HL-60/S4 treated with phorbol 12-myristate 13-acetate at 8.2 ng/mL for 4 days and 3 days (cell line): ENCODE measurements around the gene CDC42EP5.

Experiments used
- in situ Hi-C: fragments of 300-500 bp; cut with MboI; formaldehyde crosslinking; loops from 2 replicates; pipeline ENCODE4 v1.15.0; 2022; ENCODE audit warnings: low sequenced_read_pairs

Gene CDC42EP5

DNA sequence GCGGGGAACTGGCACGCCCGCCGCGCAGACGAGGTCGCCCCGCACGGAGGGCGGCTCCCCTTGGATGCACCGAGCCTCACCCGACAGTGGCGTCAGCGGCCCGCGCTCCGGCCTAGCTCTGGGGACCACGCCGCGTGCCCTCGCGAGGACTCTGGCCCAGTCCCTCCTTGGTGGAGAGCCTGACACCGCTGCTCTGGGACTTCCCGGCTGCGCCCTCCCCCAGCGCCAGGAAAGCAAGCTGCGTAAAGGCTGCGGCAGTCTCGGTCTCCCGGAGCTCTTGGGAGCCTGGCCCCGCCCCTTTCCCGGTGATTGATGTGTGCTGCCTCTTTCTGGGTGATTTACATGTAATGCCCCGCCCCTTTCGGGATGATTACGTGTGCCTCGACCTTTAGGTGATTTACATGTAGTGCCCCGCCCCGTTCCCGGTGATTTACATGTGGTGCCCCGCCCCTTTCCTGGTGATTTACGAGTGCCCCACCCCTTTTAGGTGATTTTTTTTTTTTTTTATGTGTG is 9.5 kb downstream of the CDC42EP5 start, which contains the start of gene LENG9:
Gene LENG9 (minus strand): TSS at position 248 of the 513 bp plus-strand sequence. CDS start 252 bp downstream, outside the sequence.
- in situ Hi-C loops, result no loop called here

DNA sequence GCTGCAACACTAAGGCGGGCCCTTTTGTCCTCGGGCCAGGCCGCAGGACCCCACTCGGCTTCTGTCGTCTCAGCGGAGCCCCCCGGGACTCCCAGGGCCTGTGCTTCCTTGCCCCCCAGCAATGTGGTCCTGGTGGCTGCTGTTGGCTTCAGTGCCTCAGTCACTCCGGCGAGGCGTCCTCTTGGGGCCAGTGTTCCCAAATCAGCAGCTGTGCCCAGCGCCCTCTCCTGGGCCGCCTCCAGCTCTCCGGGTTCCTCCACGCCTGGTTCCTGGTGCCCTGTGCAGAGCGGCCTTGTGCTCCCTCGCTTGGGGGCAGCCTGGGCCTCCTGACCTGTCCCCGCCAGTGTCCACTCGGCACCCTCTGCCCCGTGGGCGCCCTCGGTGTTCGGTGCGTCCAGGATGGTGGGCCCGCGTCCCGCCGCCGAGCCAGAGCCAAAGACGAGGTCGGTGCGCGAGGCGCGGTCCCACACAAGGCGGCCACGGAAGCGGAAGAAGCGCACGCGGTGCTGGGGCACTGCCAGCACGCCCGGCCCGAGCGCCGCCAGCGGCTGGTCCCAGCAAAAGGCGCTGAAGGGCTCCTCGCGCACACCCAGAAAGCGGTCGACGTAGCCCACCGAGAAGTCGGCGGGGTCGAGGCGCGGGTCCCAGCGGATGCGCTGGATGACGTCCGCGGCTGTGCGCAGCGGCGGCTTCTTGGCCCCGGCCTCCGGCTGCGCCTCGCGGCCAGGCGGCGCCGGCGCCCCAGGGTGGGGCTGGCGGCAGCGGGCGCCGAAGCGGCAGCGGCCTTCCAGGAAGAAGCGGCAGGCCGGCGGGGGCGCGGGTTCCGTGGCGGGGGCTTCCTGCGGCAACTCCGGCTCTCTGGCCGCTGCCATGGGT is 10.2 kb downstream of the CDC42EP5 start:
- in situ Hi-C loops, result no loop called here

DNA sequence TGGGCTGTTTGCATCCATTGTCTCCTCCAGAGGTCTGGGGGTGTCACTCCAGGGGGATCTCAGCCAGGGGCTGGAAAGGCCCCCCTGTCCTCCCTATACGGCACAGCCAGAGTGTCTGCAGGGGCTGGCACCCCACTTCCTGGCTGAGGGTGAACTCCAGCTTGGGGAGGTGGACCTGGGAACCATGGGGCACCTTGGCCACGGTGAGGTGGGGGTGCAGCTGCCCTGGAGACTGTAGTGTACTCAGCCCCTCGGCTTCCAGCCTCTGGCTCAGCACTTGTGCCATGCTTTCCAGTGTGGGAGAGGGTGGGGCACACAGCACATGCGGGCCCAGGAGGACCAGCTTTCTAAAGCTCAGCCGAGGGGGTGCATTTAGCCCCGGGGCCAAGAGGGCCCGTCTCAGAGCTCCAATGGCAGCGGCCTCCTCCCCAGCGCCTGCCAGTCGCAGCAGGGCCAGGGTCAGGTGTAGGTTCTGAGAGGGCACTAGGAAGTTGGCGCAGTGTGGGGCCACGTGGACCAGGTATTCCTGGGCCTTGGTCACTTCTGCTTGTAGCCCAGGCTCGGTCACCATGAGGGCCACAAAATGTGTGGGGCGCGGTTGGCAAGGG is 10.9 kb downstream of the CDC42EP5 start:
- in situ Hi-C loops, result no loop called here

DNA sequence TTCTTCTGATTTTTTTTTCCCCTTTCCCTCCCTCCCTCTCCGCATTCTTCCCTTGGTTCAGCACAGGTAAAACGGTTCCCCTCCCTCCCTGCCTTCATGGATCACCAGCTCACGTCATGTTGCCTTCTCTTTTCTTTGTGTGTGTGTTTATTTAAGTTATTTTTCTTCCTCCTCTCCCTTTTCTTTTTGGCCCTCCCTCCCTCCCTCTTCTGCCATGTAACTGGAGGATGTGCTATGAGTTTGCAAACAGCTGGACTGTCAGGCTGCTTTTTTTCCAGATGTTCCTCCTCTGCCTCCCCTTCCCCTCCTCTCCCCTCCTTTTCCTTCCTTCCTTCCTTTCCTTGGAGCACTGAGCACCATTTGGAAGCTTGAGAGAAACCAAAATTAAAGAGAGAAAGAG is 11.5 kb downstream of the CDC42EP5 start:
- in situ Hi-C loops, result no loop called here

DNA sequence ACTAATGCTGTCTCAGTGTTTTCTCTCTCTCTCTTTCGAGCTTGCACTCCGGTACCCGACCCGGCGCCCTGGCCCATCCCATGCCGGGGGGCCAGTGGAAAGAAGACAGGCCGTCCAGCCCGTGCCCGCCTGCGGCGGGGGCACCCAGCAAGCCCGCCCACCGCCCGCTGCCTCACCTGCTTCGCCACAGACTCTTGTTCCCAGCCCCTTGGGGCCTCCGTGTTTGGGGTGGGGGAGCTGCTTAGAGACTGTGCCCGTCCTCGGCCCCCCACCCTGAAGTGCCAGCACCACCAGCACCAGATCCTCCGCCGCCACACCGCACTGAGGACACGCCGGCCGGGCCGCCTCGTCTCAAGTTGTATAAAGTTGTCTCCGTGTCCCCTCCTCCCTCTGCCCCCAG is 11.9 kb downstream of the CDC42EP5 start:
- in situ Hi-C loops, result no loop called here

DNA sequence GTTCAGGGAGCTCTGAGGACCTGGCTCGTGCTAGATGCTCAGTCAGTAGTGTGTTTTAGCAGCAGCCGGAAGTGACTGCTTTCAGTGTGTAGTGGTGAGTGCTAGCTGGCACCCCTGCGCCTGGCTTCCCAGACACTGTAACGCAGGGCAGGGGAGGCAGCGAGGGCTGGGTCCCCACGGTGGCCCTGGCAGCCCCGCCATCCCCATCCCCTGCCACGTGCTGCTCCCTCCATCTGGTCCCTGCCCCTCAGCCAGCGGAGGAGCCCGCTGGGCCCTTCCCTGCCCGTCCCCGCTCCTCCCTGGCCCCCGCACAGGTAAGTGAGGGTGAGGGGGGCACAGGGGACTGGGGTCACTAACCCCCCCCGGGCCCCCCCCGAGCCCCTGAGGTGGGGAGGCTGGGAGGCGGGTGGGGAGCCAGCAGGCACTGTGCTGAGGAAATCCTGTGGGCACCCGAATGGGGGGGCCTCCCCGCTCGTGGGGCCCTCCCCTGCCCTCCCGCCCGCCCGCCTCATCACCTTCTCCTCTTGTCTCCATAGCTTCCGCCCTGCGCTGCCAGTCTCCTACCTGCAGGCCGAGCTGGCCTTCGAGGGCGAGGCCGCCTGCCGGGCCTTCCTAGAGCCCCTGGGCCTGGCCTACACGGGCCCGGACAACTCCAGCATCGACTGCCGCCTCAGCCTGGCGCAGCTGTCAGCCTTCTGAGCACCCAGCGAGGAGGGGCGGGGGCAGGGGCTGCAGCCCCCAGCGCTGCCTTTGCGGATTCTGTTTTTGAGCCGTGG is 12.7 kb downstream of the CDC42EP5 start:
- in situ Hi-C loops, result no loop called here

DNA sequence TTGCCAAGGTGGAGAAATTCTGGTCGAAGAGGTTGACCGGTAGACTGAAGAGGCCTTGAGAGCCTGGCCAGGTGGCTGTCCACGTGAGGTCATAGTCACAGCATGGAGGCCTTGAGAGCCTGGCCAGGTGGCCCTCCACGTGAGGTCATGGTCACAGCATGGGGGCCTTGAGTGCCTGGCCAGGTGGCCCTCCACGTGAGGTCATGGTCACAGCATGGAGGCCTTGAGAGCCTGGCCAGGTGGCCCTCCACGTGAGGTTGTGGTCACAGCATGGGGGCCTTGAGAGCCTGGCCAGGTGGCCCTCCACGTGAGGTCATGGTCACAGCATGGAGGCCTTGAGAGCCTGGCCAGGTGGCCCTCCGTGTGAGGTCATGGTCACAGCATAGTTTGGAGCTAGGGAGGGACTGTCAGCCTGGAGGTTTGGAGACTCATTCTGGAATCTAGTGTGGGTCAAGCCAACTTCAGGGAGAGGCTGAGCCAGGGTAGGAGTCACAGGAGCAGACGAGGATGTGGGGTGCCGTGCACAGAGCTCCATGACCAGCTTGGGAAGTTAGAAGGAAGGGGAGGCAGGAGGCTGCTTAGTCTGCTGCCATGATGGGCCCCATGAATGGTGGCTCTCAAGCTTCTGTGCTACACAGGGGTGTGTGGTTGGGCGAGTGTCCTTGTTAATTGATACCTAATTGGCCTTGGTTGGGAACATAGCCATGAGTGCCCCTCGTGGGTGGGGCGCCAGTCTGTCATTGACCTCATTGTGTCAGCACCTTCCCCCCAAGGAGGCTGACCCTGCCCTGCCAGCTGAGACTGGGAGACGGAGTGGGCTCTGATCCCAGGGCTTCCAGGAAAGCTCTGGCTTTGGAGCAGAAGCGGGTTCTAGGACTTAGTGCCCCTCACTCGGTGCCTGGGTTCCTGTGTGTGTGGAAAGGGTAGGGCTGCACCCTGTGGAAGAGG is 13.5 kb downstream of the CDC42EP5 start:
- in situ Hi-C loops, result no loop called here

DNA sequence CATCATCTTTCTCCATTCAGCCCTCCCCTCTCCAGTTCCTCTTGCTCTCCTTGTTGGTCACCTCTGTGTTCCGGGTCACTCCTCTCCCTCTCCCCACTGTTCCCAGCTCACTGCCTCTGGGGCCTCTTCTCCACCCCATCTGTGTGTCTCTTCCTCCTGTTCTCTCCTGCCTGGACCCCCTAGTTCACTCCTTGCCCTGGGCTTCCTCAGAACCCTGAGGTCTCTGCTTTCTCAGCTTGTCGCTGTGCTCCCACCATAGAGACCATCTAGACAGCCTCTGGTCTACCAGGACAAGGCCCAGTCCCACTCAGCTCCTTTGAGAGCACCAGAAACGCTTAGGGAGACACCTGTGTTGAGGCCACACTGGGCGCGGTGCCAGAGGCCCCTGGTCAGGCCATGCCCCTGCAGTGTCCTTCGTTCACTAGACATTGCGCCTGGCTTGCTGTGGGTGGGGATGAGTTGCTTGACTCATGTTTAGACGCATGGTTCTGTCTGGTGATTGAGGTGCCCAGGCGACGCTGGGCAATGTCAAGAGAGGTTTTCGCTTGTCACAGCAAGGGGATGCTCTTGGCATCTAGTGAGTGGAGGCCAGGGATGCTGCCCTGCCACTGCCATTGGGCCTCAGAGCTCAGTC is 14.3 kb downstream of the CDC42EP5 start:
- in situ Hi-C loops, result no loop called here

DNA sequence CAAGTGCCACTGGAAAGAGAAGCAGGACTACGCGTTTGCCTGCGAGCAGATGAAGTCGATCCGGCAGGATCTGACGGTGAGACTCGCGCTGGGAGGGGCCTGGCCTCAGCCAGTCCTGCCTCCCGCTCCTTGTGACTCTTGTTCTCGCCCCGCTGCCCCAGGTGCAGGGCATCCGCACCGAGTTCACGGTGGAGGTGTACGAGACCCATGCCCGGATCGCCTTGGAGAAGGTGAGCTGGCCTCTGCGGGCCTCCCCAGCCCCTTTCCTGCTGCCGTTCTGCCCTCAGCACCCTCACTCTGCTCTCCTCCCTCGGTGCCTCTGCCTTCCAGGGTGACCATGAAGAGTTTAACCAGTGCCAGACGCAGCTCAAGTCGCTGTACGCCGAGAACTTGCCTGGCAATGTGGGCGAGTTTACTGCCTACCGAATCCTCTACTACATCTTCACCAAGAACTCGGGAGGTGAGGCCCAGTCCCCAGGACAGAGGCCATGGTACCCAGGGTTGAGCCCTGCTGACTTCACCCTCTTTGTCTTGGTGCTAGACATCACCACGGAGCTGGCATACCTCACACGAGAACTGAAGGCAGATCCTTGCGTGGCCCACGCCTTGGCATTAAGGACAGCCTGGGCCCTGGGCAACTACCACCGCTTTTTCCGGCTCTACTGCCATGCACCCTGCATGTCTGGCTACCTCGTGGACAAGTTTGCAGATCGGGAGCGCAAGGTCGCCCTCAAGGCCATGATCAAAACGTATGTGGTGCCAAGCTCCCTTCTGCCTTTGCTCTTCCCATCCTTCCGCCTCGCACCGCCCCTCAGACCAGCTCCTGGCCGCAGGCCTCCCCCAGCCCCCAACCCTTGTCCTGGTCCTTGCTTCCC is 15.1 kb downstream of the CDC42EP5 start:
- in situ Hi-C loops, result no loop called here

DNA sequence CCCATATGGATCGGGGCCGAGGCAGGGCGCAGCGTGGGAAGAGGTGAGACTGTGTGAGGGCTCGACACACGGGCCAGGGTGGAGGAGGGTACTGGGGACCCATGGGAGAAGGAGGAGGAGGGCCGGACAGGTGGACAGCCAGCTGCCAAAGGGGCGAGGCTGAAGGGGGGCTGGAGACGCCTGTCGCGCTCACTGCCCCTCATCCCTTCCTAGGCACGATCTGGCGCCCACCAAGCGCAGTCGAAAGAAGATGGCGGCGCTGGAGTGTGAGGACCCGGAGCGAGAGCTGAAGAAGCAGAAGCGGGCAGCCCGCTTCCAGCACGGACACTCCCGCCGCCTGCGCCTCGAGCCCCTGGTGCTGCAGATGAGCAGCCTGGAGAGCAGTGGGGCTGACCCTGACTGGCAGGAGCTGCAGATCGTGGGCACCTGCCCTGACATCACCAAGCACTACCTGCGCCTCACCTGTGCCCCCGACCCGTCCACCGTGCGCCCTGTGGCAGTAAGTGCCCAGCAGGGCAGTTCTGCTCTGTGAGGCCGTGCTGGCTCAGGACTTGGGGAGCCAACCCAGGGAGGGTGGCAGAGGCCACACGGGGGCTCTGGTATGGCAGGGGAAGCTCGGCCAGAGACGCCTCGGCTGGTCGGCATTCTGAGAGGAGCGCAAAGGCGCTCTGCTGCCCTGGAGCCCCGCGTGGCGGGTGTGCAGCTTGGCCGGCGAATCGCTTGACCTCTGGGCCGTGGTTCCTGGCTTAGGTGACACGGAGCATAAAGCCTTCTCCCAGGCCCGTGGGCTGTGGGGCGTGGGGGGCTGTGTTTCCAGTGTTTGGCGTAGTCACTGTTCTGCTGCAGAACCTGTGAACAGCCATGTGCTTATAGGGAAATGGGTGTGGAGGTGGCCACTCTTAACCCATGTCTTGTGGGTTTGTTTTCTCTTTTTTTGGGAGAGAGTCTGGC is 16.4 kb downstream of the CDC42EP5 start:
- in situ Hi-C loops, result no loop called here

DNA sequence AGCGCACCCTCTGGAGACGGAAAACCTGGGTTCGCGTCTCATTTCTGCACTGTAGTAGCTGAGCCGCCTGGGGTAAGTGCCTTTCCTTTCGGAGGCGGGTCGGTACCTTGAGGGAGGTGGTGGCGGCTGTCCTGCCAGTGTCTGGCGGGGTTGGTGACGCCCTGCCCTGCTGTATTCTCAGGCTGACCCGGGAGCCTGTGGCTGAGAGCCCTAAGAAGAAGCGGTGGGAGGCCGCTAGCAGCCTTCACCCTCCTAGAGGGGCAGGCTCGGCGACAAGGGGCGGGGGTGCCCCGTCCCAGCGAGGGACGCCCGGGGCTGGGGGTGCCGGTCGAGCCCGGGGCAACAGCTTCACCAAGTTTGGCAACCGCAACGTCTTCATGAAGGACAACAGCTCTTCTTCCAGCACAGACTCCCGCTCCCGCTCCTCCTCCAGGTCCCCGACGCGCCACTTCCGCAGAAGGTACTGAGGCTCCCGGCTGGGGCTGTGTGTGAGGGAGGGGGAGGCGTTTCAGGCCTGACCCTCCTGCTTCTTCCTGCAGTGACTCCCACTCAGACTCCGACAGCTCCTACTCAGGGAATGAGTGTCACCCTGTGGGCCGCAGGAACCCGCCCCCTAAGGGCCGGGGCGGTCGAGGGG is 17.2 kb downstream of the CDC42EP5 start:
- in situ Hi-C loops, result no loop called here

DNA sequence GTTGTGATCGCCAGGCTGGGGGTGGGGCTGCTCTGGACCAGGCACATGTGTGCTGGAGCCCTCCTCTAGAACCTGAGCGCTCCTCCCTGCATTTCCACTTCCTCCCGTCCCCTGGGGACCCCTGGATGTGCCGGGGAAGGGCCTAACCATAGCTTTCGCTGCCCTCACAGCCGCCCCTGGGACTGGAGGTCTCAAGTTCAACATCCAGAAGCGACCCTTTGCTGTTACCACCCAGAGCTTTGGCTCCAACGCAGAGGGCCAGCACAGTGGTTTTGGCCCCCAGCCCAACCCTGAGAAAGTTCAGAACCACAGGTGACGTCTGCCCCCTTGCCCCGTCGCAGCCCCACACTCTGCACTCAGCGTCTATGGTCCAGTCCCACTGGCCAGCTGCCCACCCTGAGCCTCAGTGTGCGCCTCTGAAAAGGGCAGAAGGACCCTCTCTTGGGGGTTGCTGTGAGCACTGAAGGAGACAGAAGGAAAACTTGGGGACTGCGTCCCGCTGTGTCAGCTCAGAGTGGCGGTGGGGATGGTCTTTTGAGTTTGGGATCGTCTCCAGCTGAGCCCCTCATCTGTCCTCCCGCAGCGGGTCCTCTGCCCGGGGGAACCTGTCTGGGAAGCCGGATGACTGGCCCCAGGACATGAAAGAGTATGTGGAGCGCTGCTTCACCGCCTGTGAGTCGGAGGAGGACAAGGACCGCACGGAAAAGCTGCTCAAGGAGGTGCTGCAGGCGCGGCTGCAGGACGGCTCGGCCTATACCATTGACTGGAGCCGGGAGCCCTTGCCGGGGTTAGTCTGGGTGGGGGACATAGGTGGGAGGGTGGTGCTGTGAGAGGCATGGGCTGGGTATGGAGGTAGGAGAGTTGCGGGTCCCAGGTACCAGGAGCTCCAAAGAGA is 18.1 kb downstream of the CDC42EP5 start:
- in situ Hi-C loops, result no loop called here

DNA sequence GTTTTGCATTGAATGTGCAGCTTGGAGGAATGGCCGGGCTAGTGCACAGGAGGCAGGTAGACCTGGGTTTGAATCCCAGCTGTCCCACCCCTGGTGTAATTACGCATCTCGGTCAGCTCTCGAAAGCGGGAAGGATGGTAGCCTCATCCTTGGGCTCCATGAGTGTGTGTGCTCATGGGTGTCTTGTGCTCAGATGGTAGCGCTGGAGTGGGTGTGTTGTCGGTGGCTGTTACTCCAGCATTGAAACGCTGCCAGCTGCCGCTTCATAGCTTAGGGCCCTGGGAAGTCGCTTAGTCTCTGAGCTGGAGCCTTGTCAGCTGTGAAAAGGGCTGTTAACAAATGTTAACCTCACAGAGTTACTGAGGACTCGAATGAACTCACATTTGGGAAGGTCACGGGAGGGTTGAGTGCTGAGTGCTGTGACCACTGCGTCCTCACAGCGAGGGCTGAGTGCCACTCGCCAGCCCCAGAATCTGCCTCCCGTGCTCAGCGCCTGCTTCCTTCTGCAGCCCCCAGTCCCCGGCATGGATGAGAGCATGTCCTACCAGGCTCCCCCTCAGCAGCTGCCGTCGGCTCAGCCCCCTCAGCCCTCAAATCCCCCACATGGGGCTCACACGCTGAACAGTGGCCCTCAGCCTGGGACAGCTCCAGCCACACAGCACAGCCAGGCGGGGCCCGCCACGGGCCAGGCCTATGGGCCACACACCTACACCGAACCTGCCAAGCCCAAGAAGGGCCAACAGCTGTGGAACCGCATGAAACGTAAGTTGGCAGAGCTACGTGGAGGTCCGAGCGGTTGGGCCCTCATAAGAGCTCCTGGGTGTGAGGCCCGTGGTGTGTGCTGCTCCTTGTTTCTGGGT is 18.9 kb downstream of the CDC42EP5 start:
- in situ Hi-C loops, result no loop called here

DNA sequence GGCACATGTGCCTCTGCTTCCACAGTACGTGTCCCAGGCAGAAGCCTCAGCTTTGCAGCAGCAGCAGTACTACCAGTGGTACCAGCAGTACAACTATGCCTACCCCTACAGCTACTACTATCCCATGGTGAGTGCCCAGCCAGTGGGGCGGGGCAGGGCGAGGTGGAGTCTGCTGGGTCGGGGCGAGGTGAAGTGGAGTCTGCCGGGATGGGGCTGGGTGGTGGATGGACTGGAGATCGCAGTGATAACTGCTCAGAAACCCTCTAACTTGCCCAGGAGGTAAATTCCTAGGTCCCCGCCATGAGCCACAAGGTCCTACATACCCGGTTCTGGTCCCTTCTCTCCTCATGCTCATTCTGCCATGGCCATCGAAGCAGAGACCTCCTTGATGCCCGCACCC is 20.5 kb downstream of the CDC42EP5 start:
- in situ Hi-C loops, result no loop called here

DNA sequence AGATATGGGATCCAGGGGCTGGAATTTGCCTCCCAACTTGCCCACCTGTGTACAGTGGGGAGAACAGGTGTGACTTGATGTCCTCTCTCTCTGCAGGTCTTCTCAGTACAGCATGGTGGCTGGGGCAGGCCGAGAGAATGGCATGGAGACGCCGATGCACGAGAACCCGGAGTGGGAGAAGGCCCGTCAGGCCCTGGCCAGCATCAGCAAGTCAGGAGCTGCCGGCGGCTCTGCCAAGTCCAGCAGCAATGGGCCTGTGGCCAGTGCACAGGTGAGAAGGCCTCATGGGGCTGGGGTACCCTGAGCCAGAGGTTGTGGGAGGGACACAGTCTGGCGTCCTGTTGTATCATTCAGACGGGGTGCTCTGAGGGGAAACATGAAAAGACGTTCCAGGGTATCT is 21.1 kb downstream of the CDC42EP5 start:
- in situ Hi-C loops, result no loop called here
